ENCODE results near the gene ZSWIM7.

ZSWIM7 gene

GRCh38 chr17:15999141-15999973, at the start of gene ZSWIM7, which contains the start of gene TTC19:
Gene ZSWIM7 (minus strand): TSS chr17:15999704. CDS start chr17:15999594, 110 bp downstream.
Gene TTC19 (plus strand): TSS chr17:15999824. CDS start chr17:15999849, 25 bp downstream.
- peak; percentile 88 for DNase-seq (ENCODE audit: low read depth)

GRCh38 chr17:16048811-16049449, 49.4 kb upstream of the ZSWIM7 start:
- DNase-seq (ENCODE audit: low read depth): no peak

- DNase-seq (ENCODE audit: low read depth): no peak
These were observed 47.5 kb upstream of the ZSWIM7 start for GRCh38 chr17:16046966-16047365.

- DNase-seq (ENCODE audit: low read depth): no peak
These were observed 45.0 kb upstream of the ZSWIM7 start for GRCh38 chr17:16044487-16044886.

GRCh38 chr17:16040710-16041251, 41.3 kb upstream of the ZSWIM7 start:
- DNase-seq (ENCODE audit: low read depth): no peak

- no peak for DNase-seq (ENCODE audit: low read depth)
These were observed 38.1 kb upstream of the ZSWIM7 start for GRCh38 chr17:16037636-16038035.

- no peak for DNase-seq (ENCODE audit: low read depth)
These were observed 36.8 kb upstream of the ZSWIM7 start for GRCh38 chr17:16036261-16036660.

- no peak for DNase-seq (ENCODE audit: low read depth)
These were observed 34.3 kb upstream of the ZSWIM7 start for GRCh38 chr17:16033729-16034349.

GRCh38 chr17:16027708-16028584, 28.4 kb upstream of the ZSWIM7 start:
- DNase-seq (ENCODE audit: low read depth): peak; percentile 4

GRCh38 chr17:16026895-16027294, 27.4 kb upstream of the ZSWIM7 start:
- DNase-seq (ENCODE audit: low read depth): no peak

GRCh38 chr17:16025202-16025601, 25.7 kb upstream of the ZSWIM7 start:
- no peak for DNase-seq (ENCODE audit: low read depth)

- no peak for DNase-seq (ENCODE audit: low read depth)
These were observed 24.4 kb upstream of the ZSWIM7 start for GRCh38 chr17:16023881-16024280.

GRCh38 chr17:16019347-16019746, 19.8 kb upstream of the ZSWIM7 start:
- DNase-seq (ENCODE audit: low read depth): no peak

GRCh38 chr17:16013943-16014407, 14.5 kb upstream of the ZSWIM7 start:
- no peak for DNase-seq (ENCODE audit: low read depth)

GRCh38 chr17:16007439-16007838, 7.9 kb upstream of the ZSWIM7 start:
- DNase-seq (ENCODE audit: low read depth): no peak

GRCh38 chr17:16005636-16006035, 6.1 kb upstream of the ZSWIM7 start:
- no peak for DNase-seq (ENCODE audit: low read depth)

- no peak for DNase-seq (ENCODE audit: low read depth)
These were observed 4.3 kb upstream of the ZSWIM7 start for GRCh38 chr17:16003841-16004240.

GRCh38 chr17:16002708-16003260, 3.3 kb upstream of the ZSWIM7 start:
- DNase-seq (ENCODE audit: low read depth): no peak

- no peak for DNase-seq (ENCODE audit: low read depth)
These were observed 1.9 kb upstream of the ZSWIM7 start for GRCh38 chr17:16001226-16001897.

- DNase-seq (ENCODE audit: low read depth): no peak
These were observed 697 bp upstream of the ZSWIM7 start for GRCh38 chr17:15999974-16000827.
